CD4-positive, alpha-beta T cell treated with Interleukin-15 for 4 hours (primary cell): ENCODE measurements around the gene TRIM49.
"Not testable (repeated sequence)": the region's sequence is repeated elsewhere in the genome, so short reads cannot be mapped to it uniquely, and the experiment has no call there.

Experiments used
- DNase-seq: peaks from one replicate; pipeline ENCODE4 v3.0.0-alpha.2; 2020; ENCODE audit warnings: low spot score

TRIM49 gene, protein sequence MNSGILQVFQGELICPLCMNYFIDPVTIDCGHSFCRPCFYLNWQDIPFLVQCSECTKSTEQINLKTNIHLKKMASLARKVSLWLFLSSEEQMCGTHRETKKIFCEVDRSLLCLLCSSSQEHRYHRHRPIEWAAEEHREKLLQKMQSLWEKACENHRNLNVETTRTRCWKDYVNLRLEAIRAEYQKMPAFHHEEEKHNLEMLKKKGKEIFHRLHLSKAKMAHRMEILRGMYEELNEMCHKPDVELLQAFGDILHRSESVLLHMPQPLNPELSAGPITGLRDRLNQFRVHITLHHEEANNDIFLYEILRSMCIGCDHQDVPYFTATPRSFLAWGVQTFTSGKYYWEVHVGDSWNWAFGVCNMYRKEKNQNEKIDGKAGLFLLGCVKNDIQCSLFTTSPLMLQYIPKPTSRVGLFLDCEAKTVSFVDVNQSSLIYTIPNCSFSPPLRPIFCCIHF

GRCh38 chr11:89808475-89808874, at the start of gene TRIM49:
TRIM49 (minus strand) TSS chr11:89808575; CDS start chr11:89804469, 4,106 bp downstream.
- DNase-seq: not testable (repeated sequence)

- DNase-seq: not testable (repeated sequence)
Observed at GRCh38 chr11:89826694-89827093, 18.3 kb upstream of the TRIM49 start.

- not testable (repeated sequence) for DNase-seq
Observed at GRCh38 chr11:89820008-89820407, 11.6 kb upstream of the TRIM49 start.

DNA sequence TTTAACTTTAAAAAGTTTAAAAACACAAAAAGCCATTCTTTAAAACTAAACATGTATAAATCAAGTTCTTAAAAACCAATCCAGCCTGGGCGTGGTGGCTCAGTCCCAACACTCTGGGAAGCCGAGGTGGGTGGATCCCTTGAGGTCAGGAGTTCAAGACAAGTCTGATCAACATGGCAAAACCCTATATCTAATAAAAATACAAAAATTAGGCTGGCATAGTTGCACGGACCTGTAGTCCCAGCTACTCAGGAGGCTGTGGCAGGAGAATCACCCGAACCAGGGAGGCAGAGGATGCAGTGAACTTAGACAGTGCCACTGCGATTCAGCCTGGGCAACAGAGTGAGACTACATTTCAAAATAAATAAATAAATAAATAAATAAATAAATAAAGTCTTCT, 5.2 kb upstream of the TRIM49 start:
- DNase-seq: not testable (repeated sequence)

DNA sequence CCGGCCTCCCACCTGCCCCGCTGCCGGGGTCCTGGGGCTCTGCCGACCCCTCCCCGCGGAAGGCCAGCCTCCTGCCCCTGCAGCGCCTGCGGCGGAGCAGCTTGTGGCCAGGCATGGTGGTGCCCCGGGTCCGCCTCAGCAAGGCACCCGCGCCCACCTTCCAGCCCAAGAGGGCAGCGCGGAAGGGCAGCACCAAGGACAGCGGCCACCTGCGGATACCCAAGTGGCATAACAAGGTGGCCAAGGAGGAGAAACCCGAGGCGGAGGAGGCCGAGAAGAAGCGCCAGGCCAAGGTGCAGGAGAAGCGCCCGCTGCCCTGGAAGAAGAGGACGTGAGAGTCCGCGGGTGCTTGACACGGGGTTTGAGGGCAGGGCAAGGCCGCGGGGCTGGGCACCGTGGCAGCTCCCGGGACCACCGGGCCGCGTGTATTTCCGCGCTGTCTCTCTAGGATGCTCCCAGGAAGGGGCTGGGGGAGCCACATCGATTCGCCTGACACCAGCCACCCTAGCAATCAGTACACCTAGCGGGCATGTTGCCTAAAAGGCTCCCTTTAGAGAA, 20.8 kb downstream of the TRIM49 start:
- DNase-seq: not testable (repeated sequence)

DNA sequence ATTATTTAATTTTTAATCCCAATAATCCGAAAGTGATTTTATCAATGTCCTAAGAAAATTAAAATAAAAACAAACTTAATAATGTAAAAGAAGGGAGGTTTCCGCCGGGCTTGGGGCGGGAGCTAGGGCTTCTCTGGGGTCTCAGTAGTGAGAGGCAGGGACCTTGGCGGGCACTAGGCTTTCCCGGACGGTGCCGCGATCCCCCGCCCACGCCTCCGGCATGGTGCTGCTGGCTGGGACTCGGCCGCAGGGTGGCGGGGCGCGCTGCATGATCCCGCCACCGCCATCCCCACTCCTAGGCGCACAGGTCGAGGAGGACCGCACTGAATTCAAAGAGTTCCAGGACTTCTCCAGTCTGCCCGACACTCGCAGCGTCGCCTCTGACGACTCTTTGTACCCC, 22.6 kb downstream of the TRIM49 start:
- DNase-seq: not testable (repeated sequence)

GRCh38 chr11:89750822-89751221, 57.6 kb downstream of the TRIM49 start:
- not testable (repeated sequence) for DNase-seq
